GM12878 (cell line): ENCODE results near the gene LIMCH1. TPM values are rescaled to one million over a fixed set of nuclear protein-coding genes. Genes with fewer than 3 reads are reported as not detected.

Experiments used
- ATAC-seq: fragments of 200-7000 bp; cut with Tn5 transposase; 3 replicates; pipeline ENCODE4 v1.9.1; 2020; ENCODE audit warnings: mild to moderate bottlenecking, moderate library complexity
- BruUV-seq: library from RNA; stranded (reverse); fragments of 400-500 nt; replicated peaks from 2 replicates; lab custom pipeline; 2021; lab: Mats Ljungman, UMichigan
- CTCF ChIA-PET: fragments of 300-600 bp; sonication (Branson Sonifier 250); formaldehyde crosslinking; extraction: SDS; loops from one replicate; lab custom pipeline; 2021; ENCODE audit warnings: inconsistent platforms; lab: Yijun Ruan, JAX
- POLR2A ChIA-PET: fragments of 350-600 bp; formaldehyde crosslinking; extraction: SDS; loops from one replicate; lab custom pipeline; 2021; ENCODE audit warnings: inconsistent platforms; lab: Charles Lee
- RAD21 ChIA-PET: fragments of 300-600 bp; sonication (Branson Sonifier 250); formaldehyde crosslinking; loops from one replicate; lab custom pipeline; 2023; ENCODE audit warnings: antibody characterized with exemption; ENCODE audit not compliant: unreplicated experiment; lab: Charles Lee
- SMC1A ChIA-PET: fragments of 300-600 bp; sonication (Branson Sonifier 250); formaldehyde crosslinking; loops from one replicate; lab custom pipeline; 2023; ENCODE audit not compliant: unreplicated experiment, uncharacterized antibody; lab: Charles Lee
- DNase-seq: peaks from one replicate; pipeline ENCODE4 v3.0.0-alpha.2; 2011; ENCODE audit warnings: low read depth, low spot score
- FAIRE-seq: peaks from 3 replicates; lab custom pipeline; 2011; peaks lifted over from hg19 to GRCh38; lab: Jason Lieb, UNC
- H2AFZ ChIP-seq: 2 replicates; pipeline ENCODE4 v1.6.0; 2011; ENCODE audit warnings: low read depth, low read length, control low read depth; ENCODE audit not compliant: control insufficient read depth
- H3K27ac ChIP-seq: 2 replicates; pipeline ENCODE4 v1.5.1; 2011; ENCODE audit warnings: control low read depth; ENCODE audit not compliant: control insufficient read depth, insufficient read depth
- H3K27me3 ChIP-seq, 2 experiments: replicated peaks in 1 of 2; 2 replicates each; pipeline versions ENCODE4 v1.6.0 to v1.6.1; 2011; ENCODE audit warnings: low read length in 1 of 2; ENCODE audit not compliant: control insufficient read depth in 2 of 2, insufficient read depth in 2 of 2
- H3K36me3 ChIP-seq, 2 experiments: 2 replicates each; pipeline ENCODE4 v1.5.1; 2011; ENCODE audit warnings: low read length in 1 of 2; ENCODE audit not compliant: control insufficient read depth in 2 of 2, insufficient read depth in 2 of 2
- H3K4me1 ChIP-seq: 2 replicates; pipeline ENCODE4 v1.6.1; 2011; ENCODE audit warnings: mild to moderate bottlenecking, low read length, moderate library complexity, mixed read lengths; ENCODE audit not compliant: control insufficient read depth, insufficient read depth
- H3K4me2 ChIP-seq: 2 replicates; pipeline ENCODE4 v1.6.0; 2011; ENCODE audit warnings: control low read depth; ENCODE audit not compliant: control insufficient read depth, insufficient read depth
- H3K4me3 ChIP-seq: fragments of 200-600 bp; sonication (generic); 2 replicates; pipeline ENCODE4 v1.5.1; 2016
- H3K79me2 ChIP-seq: 2 replicates; pipeline ENCODE4 v1.6.0; 2011; ENCODE audit warnings: low read length; ENCODE audit not compliant: control insufficient read depth, insufficient read depth
- H3K9ac ChIP-seq: 2 replicates; pipeline ENCODE4 v1.8.0; 2011; ENCODE audit warnings: low read length, control low read depth, mixed read lengths; ENCODE audit not compliant: control insufficient read depth, insufficient read depth
- H3K9me3 ChIP-seq: replicated peaks from 3 replicates; pipeline ENCODE4 v1.5.1; 2011; ENCODE audit warnings: mild to moderate bottlenecking, low read length; ENCODE audit not compliant: control insufficient read depth, insufficient read depth
- H4K20me1 ChIP-seq: 2 replicates; pipeline ENCODE4 v1.6.0; 2011; ENCODE audit not compliant: control insufficient read depth, insufficient read depth
- BMI1 ChIP-seq: fragments of 450-650 bp; IDR thresholded peaks from 2 replicates; pipeline ENCODE4 v1.6.1; 2016; ENCODE audit warnings: mild to moderate bottlenecking, moderate library complexity, borderline replicate concordance
- CHD4 ChIP-seq: fragments of 200-600 bp; sonication (generic); IDR thresholded peaks from 2 replicates; pipeline ENCODE4 v1.6.1; 2016; ENCODE audit warnings: mild to moderate bottlenecking
- IRF5 ChIP-seq: fragments of 450-650 bp; IDR thresholded peaks from 2 replicates; pipeline ENCODE4 v1.6.1; 2017; ENCODE audit warnings: borderline replicate concordance
- MTA3 ChIP-seq: IDR thresholded peaks from 2 replicates; pipeline ENCODE4 v1.6.1; 2012; ENCODE audit warnings: low read length, inconsistent platforms, borderline replicate concordance
- RCOR1 ChIP-seq: conservative IDR thresholded peaks from 2 replicates; pipeline ENCODE4 v1.6.1; 2012; ENCODE audit warnings: low read depth, low read length, improper control_type of control experiment
- ZBTB11 ChIP-seq: fragments of 450-650 bp; formaldehyde crosslinking; IDR thresholded peaks from 2 replicates; pipeline ENCODE4 v1.5.0; 2022; ENCODE audit warnings: mild to moderate bottlenecking, missing genetic modification characterization
- ZNF207 ChIP-seq: fragments of 450-650 bp; IDR thresholded peaks from 2 replicates; pipeline ENCODE4 v1.6.1; 2014; ENCODE audit warnings: antibody characterized with exemption, mild to moderate bottlenecking, borderline replicate concordance
- WGBS: methylation state at CpG from one replicate; pipeline ENCODE4 v1.1.6; 2016; ENCODE audit warnings: low lambda C conversion rate; ENCODE audit not compliant: insufficient replicate concordance, insufficient coverage; ENCODE audit errors: missing lambda C conversion rate; 5-methylcytosine and 5-hydroxymethylcytosine counted together
- in situ Hi-C: fragments of 300-500 bp; cut with MboI; formaldehyde crosslinking; loops from 9 replicates; pipeline ENCODE4 v1.14.3; 2018; ENCODE audit warnings: mixed read lengths
- intact Hi-C: fragments of 100-400 bp; cut with micrococcal nuclease; formaldehyde crosslinking; loops from one replicate; pipeline ENCODE4 v1.14.2; 2022; ENCODE audit not compliant: unreplicated experiment
- polyA plus RNA-seq, 11 experiments: library from polyadenylated mRNA; depleted of rRNA in 4 of 11; unstranded in 6 of 11; stranded (reverse) in 5 of 11; fragments of >200 nt; fragmentation: Nextera tagmentation in 4 of 11; fragmentation: Illumina TruSeq in 1 of 11; extraction: Ambion mirVana in 4 of 11; extraction: Trizol in 1 of 11; gene quantifications; 1 replicate in 1 of 11; 2 replicates in 10 of 11; pipeline versions ENCODE4 v1.2.1 to v1.2.3, GENCODE V29; 2011 to 2016; ENCODE audit warnings: inconsistent platforms in 2 of 11, missing spikeins in 2 of 11, low read depth in 1 of 11
- total RNA-seq, 4 experiments: library from RNA; depleted of rRNA in 3 of 4; stranded (reverse); fragments of >200 nt in 3 of 4; fragmentation: Illumina TruSeq in 1 of 4; extraction: Trizol in 1 of 4; gene quantifications; 2 replicates each; pipeline versions ENCODE4 v1.2.1 to v1.2.3, GENCODE V29; 2013 to 2021

LIMCH1 gene
- total and polyA plus RNA-seq, 10 of the 15 experiments (the other 5 are each of a cell fraction or from before 2014, with no cell fraction given) = 0.07 to 0.15 TPM; not detected in 8

GRCh38 chr4:41653523-41653922, 115.6 kb downstream of the LIMCH1 start:
- SMC1A ChIA-PET = no interaction called here
- Histone ChIP-seq H3K4me1 (no peaks in the 10 kb centered on the region), H3K4me2 (no peak overlapping the region), H3K79me2 (no peaks in the 10 kb centered on the region), H3K36me3 (no peaks in the 10 kb centered on the region), H2AFZ (no peak overlapping the region), H3K9ac (no peak overlapping the region), H3K9me3 (no peaks in the 10 kb centered on the region), H3K27ac (no peak overlapping the region), H4K20me1 (no peaks in the 10 kb centered on the region), H3K27me3 (no peaks in the 10 kb centered on the region), H3K4me3 (no peak overlapping the region)
- no TSS peak for BruUV-seq
- POLR2A ChIA-PET = no interaction called here
- ATAC-seq = no peak
- FAIRE-seq = no peak
- in situ Hi-C loops = loop anchor here (5.0 to 25.0 kb wide), 2 partner anchors 371 to 741 kb away; no protein-coding TSS in a partner anchor
- no peak for DNase-seq
- WGBS = 69% methylated on average over 6 of the region's 6 CpGs
- no peak for TF ChIP-seq IRF5
- TF ChIP-seq CHD4 = no peak
- TF ChIP-seq RCOR1 = no peak
- no peak for TF ChIP-seq BMI1
- no peak for TF ChIP-seq ZBTB11
- TF ChIP-seq ZNF207 = no peak
- no peak for TF ChIP-seq MTA3
- RAD21 ChIA-PET = no interaction called here
- intact Hi-C loops = no loop called here
- CTCF ChIA-PET = interaction anchor here (0.8 kb wide), 1 partner anchor 374 kb away, joined by 3 read pairs; no protein-coding TSS in a partner anchor
